ENCODE data around the gene COA1.

Gene COA1

GRCh38 chr7:43591558-43592180 lies 137.7 kb downstream of the COA1 start:
- no peak for DNase-seq (ENCODE audit: low read depth)
- no peak overlapping the region for H3K4me3 ChIP-seq (ENCODE audit: low read length)
- TF ChIP-seq, protein P1, sequence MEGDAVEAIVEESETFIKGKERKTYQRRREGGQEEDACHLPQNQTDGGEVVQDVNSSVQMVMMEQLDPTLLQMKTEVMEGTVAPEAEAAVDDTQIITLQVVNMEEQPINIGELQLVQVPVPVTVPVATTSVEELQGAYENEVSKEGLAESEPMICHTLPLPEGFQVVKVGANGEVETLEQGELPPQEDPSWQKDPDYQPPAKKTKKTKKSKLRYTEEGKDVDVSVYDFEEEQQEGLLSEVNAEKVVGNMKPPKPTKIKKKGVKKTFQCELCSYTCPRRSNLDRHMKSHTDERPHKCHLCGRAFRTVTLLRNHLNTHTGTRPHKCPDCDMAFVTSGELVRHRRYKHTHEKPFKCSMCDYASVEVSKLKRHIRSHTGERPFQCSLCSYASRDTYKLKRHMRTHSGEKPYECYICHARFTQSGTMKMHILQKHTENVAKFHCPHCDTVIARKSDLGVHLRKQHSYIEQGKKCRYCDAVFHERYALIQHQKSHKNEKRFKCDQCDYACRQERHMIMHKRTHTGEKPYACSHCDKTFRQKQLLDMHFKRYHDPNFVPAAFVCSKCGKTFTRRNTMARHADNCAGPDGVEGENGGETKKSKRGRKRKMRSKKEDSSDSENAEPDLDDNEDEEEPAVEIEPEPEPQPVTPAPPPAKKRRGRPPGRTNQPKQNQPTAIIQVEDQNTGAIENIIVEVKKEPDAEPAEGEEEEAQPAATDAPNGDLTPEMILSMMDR (conservative IDR thresholded peaks at IDR 0.05; ENCODE audit: low read depth, low read length): no peak

GRCh38 chr7:43590862-43591557 lies 138.3 kb downstream of the COA1 start:
- no peak for DNase-seq (ENCODE audit: low read depth)
- TF ChIP-seq, protein P1 (conservative IDR thresholded peaks at IDR 0.05; ENCODE audit: low read depth, low read length): no peak
- no peak overlapping the region for H3K4me3 ChIP-seq (ENCODE audit: low read length)

- no peak for DNase-seq (ENCODE audit: low read depth)
- H3K4me3 ChIP-seq (ENCODE audit: low read length): no peak overlapping the region
Observed at GRCh38 chr7:43589728-43590127, 139.6 kb downstream of the COA1 start.

More at GRCh38 chr7:43589728-43590127, 139.6 kb downstream of the COA1 start:
- TF ChIP-seq, protein P1 (conservative IDR thresholded peaks at IDR 0.05; ENCODE audit: low read depth, low read length): no peak

Data from retinal pigment epithelial cell (primary cell).